OCI-LY7 (cell line): ENCODE data around the gene PTPRT.

Experiments
- EZH2phosphoT487 ChIP-seq: fragments of 200-600 bp; sonication (generic); IDR thresholded peaks from 2 replicates; pipeline ENCODE4 v1.6.1; 2018; ENCODE audit warnings: low read depth, borderline replicate concordance, mild to moderate bottlenecking, mixed run types, antibody characterized with exemption, low read length, moderate library complexity, mixed read lengths
- TF ChIP-seq, protein P1 (sequence below): fragments of 200-600 bp; sonication (generic); conservative IDR thresholded peaks from 2 replicates; pipeline ENCODE4 v1.5.1; 2014; ENCODE audit warnings: mild to moderate bottlenecking, antibody characterized with exemption, low read length, moderate library complexity, mixed read lengths

DNA sequence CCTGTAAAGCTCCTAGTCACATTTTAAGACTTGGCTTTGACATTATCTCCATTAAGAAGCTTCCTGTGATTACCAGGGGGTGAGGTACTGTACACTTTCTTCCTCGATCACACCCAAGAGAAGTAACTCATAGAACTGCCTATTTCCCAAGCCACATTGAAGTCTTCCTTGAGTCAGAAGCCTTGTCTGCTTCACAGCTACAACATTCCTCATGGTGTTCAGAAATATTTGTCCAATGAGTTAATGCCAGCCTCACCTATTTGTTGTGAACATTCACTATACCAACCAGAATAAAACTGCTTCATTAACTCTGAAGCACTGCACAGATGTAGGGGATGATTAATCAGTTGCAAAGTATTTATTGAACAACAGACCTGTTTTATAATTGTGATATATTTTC, 622.3 kb downstream of the PTPRT start:
- TF ChIP-seq, protein P1, sequence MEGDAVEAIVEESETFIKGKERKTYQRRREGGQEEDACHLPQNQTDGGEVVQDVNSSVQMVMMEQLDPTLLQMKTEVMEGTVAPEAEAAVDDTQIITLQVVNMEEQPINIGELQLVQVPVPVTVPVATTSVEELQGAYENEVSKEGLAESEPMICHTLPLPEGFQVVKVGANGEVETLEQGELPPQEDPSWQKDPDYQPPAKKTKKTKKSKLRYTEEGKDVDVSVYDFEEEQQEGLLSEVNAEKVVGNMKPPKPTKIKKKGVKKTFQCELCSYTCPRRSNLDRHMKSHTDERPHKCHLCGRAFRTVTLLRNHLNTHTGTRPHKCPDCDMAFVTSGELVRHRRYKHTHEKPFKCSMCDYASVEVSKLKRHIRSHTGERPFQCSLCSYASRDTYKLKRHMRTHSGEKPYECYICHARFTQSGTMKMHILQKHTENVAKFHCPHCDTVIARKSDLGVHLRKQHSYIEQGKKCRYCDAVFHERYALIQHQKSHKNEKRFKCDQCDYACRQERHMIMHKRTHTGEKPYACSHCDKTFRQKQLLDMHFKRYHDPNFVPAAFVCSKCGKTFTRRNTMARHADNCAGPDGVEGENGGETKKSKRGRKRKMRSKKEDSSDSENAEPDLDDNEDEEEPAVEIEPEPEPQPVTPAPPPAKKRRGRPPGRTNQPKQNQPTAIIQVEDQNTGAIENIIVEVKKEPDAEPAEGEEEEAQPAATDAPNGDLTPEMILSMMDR, result no peak
- no peak for TF ChIP-seq EZH2phosphoT487
